ENCODE measurements around the gene LRRTM3.

DNA sequence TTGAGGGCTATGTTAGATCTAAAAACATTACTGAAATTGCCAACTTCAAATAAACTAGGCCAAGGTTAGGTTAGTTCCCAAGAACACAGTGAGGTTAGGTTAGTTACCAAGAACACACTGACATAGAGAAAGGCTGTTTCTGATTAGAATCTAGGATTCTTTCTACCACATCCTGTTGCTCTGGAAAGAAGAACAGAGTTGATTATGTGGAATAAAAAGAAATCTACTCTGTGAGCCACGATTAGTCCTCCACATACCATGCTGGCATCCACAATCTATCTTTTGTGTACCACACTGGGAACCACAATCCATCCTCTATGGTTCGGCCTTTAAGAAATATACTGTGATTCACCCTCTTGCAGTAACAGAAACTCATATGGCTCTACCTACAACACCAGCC is 91.4 kb downstream of the LRRTM3 start:
- TF ChIP-seq SMC3 (IDR thresholded peaks at IDR 0.05; ENCODE audit: low read depth, low read length) (no peak), REST (IDR thresholded peaks at IDR 0.05; ENCODE audit: low read depth, low read length) (no peak), TAF1 (IDR thresholded peaks at IDR 0.05; ENCODE audit: borderline replicate concordance, low read depth, low read length) (no peak), POLR2AphosphoS5 (IDR thresholded peaks at IDR 0.05; ENCODE audit: low read depth, low read length) (no peak), GABPA (IDR thresholded peaks at IDR 0.05; ENCODE audit: low read depth) (no peak), RAD21 (IDR thresholded peaks at IDR 0.05; ENCODE audit: low read length) (no peak), ZBTB33 (IDR thresholded peaks at IDR 0.05; ENCODE audit: borderline replicate concordance, low read depth) (no peak)
- TF ChIP-seq, protein P1, sequence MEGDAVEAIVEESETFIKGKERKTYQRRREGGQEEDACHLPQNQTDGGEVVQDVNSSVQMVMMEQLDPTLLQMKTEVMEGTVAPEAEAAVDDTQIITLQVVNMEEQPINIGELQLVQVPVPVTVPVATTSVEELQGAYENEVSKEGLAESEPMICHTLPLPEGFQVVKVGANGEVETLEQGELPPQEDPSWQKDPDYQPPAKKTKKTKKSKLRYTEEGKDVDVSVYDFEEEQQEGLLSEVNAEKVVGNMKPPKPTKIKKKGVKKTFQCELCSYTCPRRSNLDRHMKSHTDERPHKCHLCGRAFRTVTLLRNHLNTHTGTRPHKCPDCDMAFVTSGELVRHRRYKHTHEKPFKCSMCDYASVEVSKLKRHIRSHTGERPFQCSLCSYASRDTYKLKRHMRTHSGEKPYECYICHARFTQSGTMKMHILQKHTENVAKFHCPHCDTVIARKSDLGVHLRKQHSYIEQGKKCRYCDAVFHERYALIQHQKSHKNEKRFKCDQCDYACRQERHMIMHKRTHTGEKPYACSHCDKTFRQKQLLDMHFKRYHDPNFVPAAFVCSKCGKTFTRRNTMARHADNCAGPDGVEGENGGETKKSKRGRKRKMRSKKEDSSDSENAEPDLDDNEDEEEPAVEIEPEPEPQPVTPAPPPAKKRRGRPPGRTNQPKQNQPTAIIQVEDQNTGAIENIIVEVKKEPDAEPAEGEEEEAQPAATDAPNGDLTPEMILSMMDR (IDR thresholded peaks at IDR 0.05), result no peak
